MM.1S (cell line): ENCODE data around the gene ERC2.

Experiments used
- DNase-seq: peaks from one replicate; pipeline ENCODE4 v3.0.0-alpha.2; 2015
- H2AFZ ChIP-seq: fragments of 300-600 bp; sonication (generic); 2 replicates; pipeline ENCODE4 v1.6.0; 2016; ENCODE audit warnings: antibody characterized with exemption, low read length
- H3F3A ChIP-seq: fragments of 300-600 bp; sonication (generic); 2 replicates; pipeline ENCODE4 v1.6.1; 2016; ENCODE audit warnings: mild to moderate bottlenecking, antibody characterized with exemption, low read length, moderate library complexity, mixed read lengths; ENCODE audit not compliant: insufficient read depth
- H3K27ac ChIP-seq: fragments of 300-600 bp; sonication (generic); 2 replicates; pipeline ENCODE4 v1.5.1; 2016; ENCODE audit warnings: mild to moderate bottlenecking, low read length
- H3K27me3 ChIP-seq: fragments of 300-600 bp; sonication (generic); replicated peaks from 2 replicates; pipeline ENCODE4 v1.6.0; 2016; ENCODE audit warnings: low read length; ENCODE audit not compliant: insufficient read depth
- H3K36me3 ChIP-seq: fragments of 300-600 bp; sonication (generic); replicated peaks from 2 replicates; pipeline ENCODE4 v1.6.1; 2016; ENCODE audit warnings: mild to moderate bottlenecking, low read length, mixed read lengths; ENCODE audit not compliant: insufficient read depth
- H3K4me1 ChIP-seq: fragments of 300-600 bp; sonication (generic); 2 replicates; pipeline ENCODE4 v1.6.1; 2016; ENCODE audit warnings: low read length, mixed read lengths
- H3K4me2 ChIP-seq: fragments of 300-600 bp; sonication (generic); 2 replicates; pipeline ENCODE4 v1.6.0; 2016; ENCODE audit warnings: low read depth, low read length
- H3K4me3 ChIP-seq: fragments of 300-600 bp; sonication (generic); 2 replicates; pipeline ENCODE4 v1.5.1; 2016; ENCODE audit warnings: low read length, mixed read lengths
- H3K79me2 ChIP-seq: fragments of 300-600 bp; sonication (generic); 2 replicates; pipeline ENCODE4 v1.6.1; 2016; ENCODE audit warnings: mixed run types, low read length, mixed read lengths
- H3K9ac ChIP-seq: fragments of 300-600 bp; sonication (generic); 2 replicates; pipeline ENCODE4 v1.6.1; 2016; ENCODE audit warnings: low read length, mixed read lengths
- H3K9me2 ChIP-seq: fragments of 300-600 bp; sonication (generic); replicated peaks from 2 replicates; pipeline ENCODE4 v1.6.1; 2016; ENCODE audit warnings: mild to moderate bottlenecking, low read length, mixed read lengths; ENCODE audit not compliant: insufficient read depth
- H3K9me3 ChIP-seq: fragments of 300-600 bp; sonication (generic); replicated peaks from 2 replicates; pipeline ENCODE4 v1.6.1; 2016; ENCODE audit warnings: mild to moderate bottlenecking, low read length, mixed read lengths; ENCODE audit not compliant: insufficient read depth
- H4K20me1 ChIP-seq: fragments of 300-600 bp; sonication (generic); 2 replicates; pipeline ENCODE4 v1.6.1; 2016; ENCODE audit warnings: mild to moderate bottlenecking, low read length, moderate library complexity, mixed read lengths; ENCODE audit not compliant: insufficient read depth
- CTCF ChIP-seq: fragments of 300-600 bp; sonication (generic); IDR thresholded peaks from 2 replicates; pipeline ENCODE4 v1.5.1; 2016; ENCODE audit warnings: antibody characterized with exemption, low read length, mixed read lengths
- EZH2 ChIP-seq: fragments of 300-600 bp; sonication (generic); optimal IDR thresholded peaks from 2 replicates; pipeline ENCODE3; 2017; ENCODE audit warnings: low read depth, mild to moderate bottlenecking, antibody characterized with exemption, low read length, mixed read lengths
- EZH2phosphoT487 ChIP-seq: fragments of 300-600 bp; sonication (generic); IDR thresholded peaks from 2 replicates; pipeline ENCODE4 v1.6.1; 2018; ENCODE audit warnings: antibody characterized with exemption, low read length

Gene ERC2

GRCh38 chr3:56254835-56255234 is 213.4 kb downstream of the ERC2 start:
- Histone ChIP-seq H3K79me2 (no peaks in the 10 kb centered on the region), H3K27ac (no peak overlapping the region), H3K27me3 (no peaks in the 10 kb centered on the region), H3K4me3 (no peak overlapping the region), H3K9ac (no peak overlapping the region), H3K4me1 (no peaks in the 10 kb centered on the region), H2AFZ (no peak overlapping the region), H3K36me3 (no peaks in the 10 kb centered on the region), H4K20me1 (no peaks in the 10 kb centered on the region), H3F3A (no peaks in the 10 kb centered on the region), H3K4me2 (no peak overlapping the region), H3K9me2 (no peaks in the 10 kb centered on the region), H3K9me3 (no peaks in the 10 kb centered on the region)
- TF ChIP-seq CTCF (peak; percentile 36), EZH2 (no peak)
- DNase-seq: no peak

- no peak overlapping the region for H2AFZ ChIP-seq
- H3K9me2 ChIP-seq: no peaks in the 10 kb centered on the region
- no peak overlapping the region for H3K4me2 ChIP-seq
- H3K79me2 ChIP-seq: no peaks in the 10 kb centered on the region
- H3F3A ChIP-seq: no peaks in the 10 kb centered on the region
- no peak for DNase-seq
- TF ChIP-seq EZH2phosphoT487: no peak
- TF ChIP-seq EZH2: no peak
- no peak for TF ChIP-seq CTCF
- no peaks in the 10 kb centered on the region for H3K27me3 ChIP-seq
- H3K27ac ChIP-seq: no peak overlapping the region
- no peak overlapping the region for H3K9ac ChIP-seq
- H3K36me3 ChIP-seq: no peaks in the 10 kb centered on the region
- H3K9me3 ChIP-seq: no peaks in the 10 kb centered on the region
- no peaks in the 10 kb centered on the region for H3K4me1 ChIP-seq
- H4K20me1 ChIP-seq: no peaks in the 10 kb centered on the region
- no peak overlapping the region for H3K4me3 ChIP-seq
These were observed 214.2 kb downstream of the ERC2 start for GRCh38 chr3:56253941-56254665.

- Histone ChIP-seq H3K36me3 (no peaks in the 10 kb centered on the region), H3K4me1 (no peaks in the 10 kb centered on the region), H3F3A (no peaks in the 10 kb centered on the region), H3K27ac (no peak overlapping the region), H3K27me3 (no peaks in the 10 kb centered on the region), H2AFZ (no peak overlapping the region), H3K9me2 (no peaks in the 10 kb centered on the region), H3K9me3 (no peaks in the 10 kb centered on the region), H3K4me3 (no peak overlapping the region), H3K9ac (no peak overlapping the region), H3K4me2 (no peak overlapping the region), H3K79me2 (no peaks in the 10 kb centered on the region), H4K20me1 (no peaks in the 10 kb centered on the region)
- peak; percentile 62 for DNase-seq
- TF ChIP-seq EZH2: no peak
- TF ChIP-seq CTCF: peak; percentile 86
These were observed 216.8 kb downstream of the ERC2 start for GRCh38 chr3:56251343-56251945.
